CD4-positive, CD25-positive, alpha-beta regulatory T cell (primary cell): ENCODE data around the gene CACNB2. TPM values are rescaled to one million over a fixed set of nuclear protein-coding genes. Genes with fewer than 3 reads are reported as not detected.
"Not testable (repeated sequence)": the region's sequence is repeated elsewhere in the genome, so short reads cannot be mapped to it uniquely, and the experiment has no call there.

Source experiments
- ATAC-seq, 2 donors: fragments of 150-1000 bp; cut with Tn5 transposase; one replicate each; pipeline ENCODE4 v1.10.0; 2021; ENCODE audit warnings: low read depth in 2 of 2, moderate number of reproducible peaks in 2 of 2, moderate library complexity in 1 of 2
- DNase-seq, 3 donors: peaks; one replicate each; pipeline versions ENCODE4 v3.0.0 to v3.0.0-alpha.2; 2012 to 2022; ENCODE audit warnings: mixed read lengths in 1 of 3
- H3K27ac ChIP-seq: one replicate; pipeline ENCODE4 v1.7.0; 2013; ENCODE audit warnings: mild to moderate bottlenecking, low read length; ENCODE audit not compliant: insufficient read depth, poor library complexity, severe bottlenecking
- H3K27me3 ChIP-seq: one replicate; pipeline ENCODE4 v1.7.0; 2013; ENCODE audit warnings: low read length; ENCODE audit not compliant: control insufficient read depth, insufficient read depth
- H3K36me3 ChIP-seq: one replicate; pipeline ENCODE4 v1.7.0; 2013; ENCODE audit warnings: mild to moderate bottlenecking, low read length, moderate library complexity; ENCODE audit not compliant: control insufficient read depth, insufficient read depth
- H3K4me1 ChIP-seq: 2 replicates; pipeline ENCODE4 v1.7.0; 2013; ENCODE audit warnings: mild to moderate bottlenecking, low read length; ENCODE audit not compliant: insufficient read depth, control insufficient read depth, poor library complexity, severe bottlenecking
- H3K4me3 ChIP-seq: one replicate; pipeline ENCODE4 v1.7.0; 2013; ENCODE audit warnings: low read depth, mild to moderate bottlenecking, low read length, moderate library complexity
- H3K9me3 ChIP-seq, 2 experiments: 1 replicate in 1 of 2; 2 replicates in 1 of 2; pipeline ENCODE4 v1.7.0; 2013; ENCODE audit warnings: low read length in 2 of 2, mild to moderate bottlenecking in 1 of 2, moderate library complexity in 1 of 2; ENCODE audit not compliant: control insufficient read depth in 2 of 2
- H3K27ac Mint-ChIP-seq, 3 donors: one replicate each; pipeline ENCODE4 v1.8.0; 2020 to 2022; ENCODE audit warnings: mild to moderate bottlenecking in 3 of 3, mixed read lengths in 3 of 3, moderate library complexity in 2 of 3
- H3K27me3 Mint-ChIP-seq: one replicate; pipeline ENCODE4 v1.8.0; 2022; ENCODE audit warnings: mild to moderate bottlenecking, mixed read lengths
- H3K36me3 Mint-ChIP-seq: one replicate; pipeline ENCODE4 v1.8.0; 2020; ENCODE audit warnings: mixed read lengths
- H3K4me1 Mint-ChIP-seq, 4 donors: one replicate each; pipeline ENCODE4 v1.8.0; 2020 to 2022; ENCODE audit warnings: mixed read lengths in 4 of 4, mild to moderate bottlenecking in 1 of 4
- H3K4me3 Mint-ChIP-seq, 4 donors: one replicate each; pipeline ENCODE4 v1.8.0; 2020 to 2022; ENCODE audit warnings: mild to moderate bottlenecking in 4 of 4, mixed read lengths in 4 of 4, moderate library complexity in 3 of 4
- H3K9me3 Mint-ChIP-seq, 7 donors: one replicate each; pipeline ENCODE4 v1.8.0; 2020 to 2022; ENCODE audit warnings: mixed read lengths in 7 of 7, mild to moderate bottlenecking in 3 of 7, moderate library complexity in 2 of 7
- polyA plus RNA-seq, 4 donors: library from polyadenylated mRNA; unstranded; fragments of 300-500 nt; fragmentation: Illumina TruSeq; gene quantifications; one replicate each; pipeline ENCODE4 v1.2.3, GENCODE V29; 2021
- total RNA-seq: library from RNA; stranded (reverse); gene quantifications from one replicate; pipeline ENCODE4 v1.2.3, GENCODE V29; 2022

CACNB2 gene
- total and polyA plus RNA-seq, 5 donors from 2014 or later = 0.39 to 0.80 (median 0.49) TPM

DNA sequence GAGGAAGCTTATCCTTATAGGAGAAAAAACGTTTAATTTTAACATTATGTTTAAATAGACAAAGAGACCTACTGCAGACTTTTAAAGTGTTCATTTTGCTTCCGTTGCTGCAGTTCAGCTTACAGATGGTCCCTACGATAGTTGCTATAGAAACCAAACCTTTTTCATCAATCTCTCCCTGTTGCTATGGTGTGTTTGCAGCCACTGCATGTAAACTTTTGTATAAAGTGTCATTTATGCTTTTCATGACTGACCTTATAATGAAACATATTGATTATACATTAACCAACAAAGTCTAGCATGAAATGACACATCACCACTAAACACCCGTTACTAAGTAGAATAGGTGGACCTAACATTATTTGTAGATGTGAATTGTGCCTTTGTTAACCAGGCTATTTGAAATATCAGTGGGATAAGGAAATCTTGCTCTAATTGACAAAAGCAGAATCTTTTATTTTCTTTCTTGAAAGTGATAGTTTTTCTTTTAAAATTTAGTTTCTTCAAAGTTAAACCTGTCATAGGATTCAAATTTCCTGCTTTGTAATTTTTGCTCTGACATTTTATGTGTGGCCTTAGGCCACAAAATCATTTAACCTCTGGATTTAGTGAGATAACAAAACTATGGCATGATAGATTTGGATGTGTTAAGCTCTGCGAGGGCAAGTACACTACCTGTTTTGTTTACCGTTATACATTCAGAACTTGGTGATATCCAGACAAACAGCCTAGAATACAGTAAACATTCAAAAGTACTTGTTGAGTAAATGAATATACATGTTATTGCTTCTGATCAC, 64.0 kb downstream of the CACNB2 start:
- peak overlapping the region; percentile 61 for H3K27ac ChIP-seq
- Mint-ChIP-seq H3K4me1 (peaks cover 5 to 23% (median 10%) of the 10 kb centered on the region in 4 donors), H3K9me3 (peaks cover 0 to 2% (median 0%) of the 10 kb centered on the region in 7 donors), H3K27me3 (peaks cover 2% of the 10 kb centered on the region), H3K27ac (peak overlapping the region in 1 of 3 donors; percentile 23), H3K36me3 (no peaks in the 10 kb centered on the region), H3K4me3 (peak overlapping the region in 1 of 4 donors; percentile 19)
- DNase-seq = peak in 2 of 3 donors; percentile 27 to 50
- no peaks in the 10 kb centered on the region for H3K36me3 ChIP-seq
- peaks cover 3% of the 10 kb centered on the region for H3K4me1 ChIP-seq
- no peaks in the 10 kb centered on the region for H3K27me3 ChIP-seq
- H3K4me3 ChIP-seq = peak overlapping the region; percentile 37
- ATAC-seq = peak; percentile 34 to 50
- no peaks in the 10 kb centered on the region for H3K9me3 ChIP-seq

- Mint-ChIP-seq H3K27ac (peak overlapping the region in 1 of 3 donors; percentile 27), H3K27me3 (no peaks in the 10 kb centered on the region), H3K4me3 (no peak overlapping the region), H3K4me1 (peaks cover 5 to 23% (median 10%) of the 10 kb centered on the region in 4 donors), H3K36me3 (no peaks in the 10 kb centered on the region), H3K9me3 (peaks cover 0 to 2% (median 0%) of the 10 kb centered on the region in 7 donors)
- H3K9me3 ChIP-seq = no peaks in the 10 kb centered on the region
- no peaks in the 10 kb centered on the region for H3K36me3 ChIP-seq
- ATAC-seq (no peak), DNase-seq (no peak)
- H3K27me3 ChIP-seq = no peaks in the 10 kb centered on the region
- H3K4me3 ChIP-seq = no peak overlapping the region
- H3K27ac ChIP-seq = no peak overlapping the region
- peaks cover 3% of the 10 kb centered on the region for H3K4me1 ChIP-seq
Measured at GRCh38 chr10:18205098-18205834, 65.0 kb downstream of the CACNB2 start.

DNA sequence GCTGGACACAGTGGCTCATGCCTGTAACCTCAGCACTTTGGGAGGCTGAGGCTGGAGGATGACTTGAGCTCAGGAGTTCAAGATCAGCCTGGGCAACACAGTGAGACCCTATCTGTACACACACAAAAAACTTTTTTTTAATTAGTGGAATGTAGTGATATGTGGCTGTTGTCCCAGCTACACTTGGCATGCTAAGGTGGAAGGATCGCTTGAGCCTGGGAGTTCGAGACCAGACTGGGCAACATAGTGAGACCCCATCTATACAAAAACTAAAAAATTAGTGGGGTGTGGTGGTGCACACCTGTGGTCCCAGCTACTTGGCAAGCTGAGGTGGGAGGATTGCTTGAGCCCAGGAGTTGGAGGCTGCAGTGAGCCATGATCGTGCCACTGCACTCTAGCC, 68.0 kb downstream of the CACNB2 start:
- H3K36me3 Mint-ChIP-seq, H3K27ac ChIP-seq, H3K27me3 Mint-ChIP-seq, H3K4me3 ChIP-seq, H3K36me3 ChIP-seq, H3K9me3 Mint-ChIP-seq, H3K4me1 ChIP-seq, H3K9me3 ChIP-seq, DNase-seq, ATAC-seq, H3K27ac Mint-ChIP-seq, H3K27me3 ChIP-seq, H3K4me3 Mint-ChIP-seq: not testable (repeated sequence)
- peaks cover 5 to 22% (median 10%) of the 10 kb centered on the region in 4 donors for H3K4me1 Mint-ChIP-seq

GRCh38 chr10:18209241-18209640, 69.0 kb downstream of the CACNB2 start:
- H3K9me3 ChIP-seq = no peaks in the 10 kb centered on the region
- no peaks in the 10 kb centered on the region for H3K36me3 ChIP-seq
- H3K4me3 ChIP-seq = no peak overlapping the region
- Mint-ChIP-seq H3K4me3 (no peak overlapping the region), H3K27me3 (no peaks in the 10 kb centered on the region), H3K27ac (no peak overlapping the region), H3K36me3 (no peaks in the 10 kb centered on the region), H3K9me3 (no peaks in the 10 kb centered on the region), H3K4me1 (peaks cover under 1 to 12% (median 4%) of the 10 kb centered on the region in 4 donors)
- no peak for ATAC-seq
- H3K4me1 ChIP-seq = peaks cover 3% of the 10 kb centered on the region
- H3K27me3 ChIP-seq = no peaks in the 10 kb centered on the region
- DNase-seq = no peak
- no peak overlapping the region for H3K27ac ChIP-seq

- no peak for DNase-seq
- H3K4me3 ChIP-seq = no peak overlapping the region
- H3K27me3 Mint-ChIP-seq = no peaks in the 10 kb centered on the region
- no peaks in the 10 kb centered on the region for H3K9me3 Mint-ChIP-seq
- H3K4me1 ChIP-seq = no peaks in the 10 kb centered on the region
- ATAC-seq = no peak
- no peaks in the 10 kb centered on the region for H3K36me3 Mint-ChIP-seq
- H3K27ac Mint-ChIP-seq = no peak overlapping the region
- no peak overlapping the region for H3K27ac ChIP-seq
- peaks cover 0 to 5% (median 0%) of the 10 kb centered on the region in 4 donors for H3K4me1 Mint-ChIP-seq
- no peak overlapping the region for H3K4me3 Mint-ChIP-seq
- H3K36me3 ChIP-seq = no peaks in the 10 kb centered on the region
- no peaks in the 10 kb centered on the region for H3K9me3 ChIP-seq
- no peaks in the 10 kb centered on the region for H3K27me3 ChIP-seq
Measured at GRCh38 chr10:18210711-18211110, 70.5 kb downstream of the CACNB2 start.

- ATAC-seq = no peak
- H3K27me3 Mint-ChIP-seq = no peaks in the 10 kb centered on the region
- H3K27ac Mint-ChIP-seq = no peak overlapping the region
Measured at GRCh38 chr10:18211862-18212261, 71.6 kb downstream of the CACNB2 start.

DNA sequence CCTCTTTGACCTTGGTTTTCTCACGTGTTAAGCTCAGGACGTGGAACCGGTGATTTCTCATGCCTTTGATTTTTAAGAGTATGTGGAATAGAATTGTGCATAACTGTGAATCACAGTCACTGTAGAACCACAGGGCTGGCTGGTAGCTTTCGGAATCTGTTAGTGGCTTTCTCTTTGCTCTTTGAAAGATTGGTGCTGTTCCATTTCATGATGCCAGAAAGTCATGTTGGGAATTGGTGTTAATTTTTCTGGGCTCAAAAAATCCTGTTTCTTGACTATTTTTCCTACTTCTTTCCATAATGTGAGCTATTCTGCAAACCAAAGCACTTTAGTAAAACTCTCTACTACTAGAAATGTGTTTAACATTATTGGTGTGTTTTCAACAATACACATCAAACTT, 73.0 kb downstream of the CACNB2 start:
- Histone ChIP-seq H3K27me3 (no peaks in the 10 kb centered on the region), H3K36me3 (no peaks in the 10 kb centered on the region), H3K4me1 (no peaks in the 10 kb centered on the region), H3K4me3 (no peak overlapping the region), H3K9me3 (no peaks in the 10 kb centered on the region), H3K27ac (no peak overlapping the region)
- no peaks in the 10 kb centered on the region for H3K27me3 Mint-ChIP-seq
- no peak for ATAC-seq
- no peaks in the 10 kb centered on the region for H3K36me3 Mint-ChIP-seq
- no peak overlapping the region for H3K27ac Mint-ChIP-seq
- no peak overlapping the region for H3K4me3 Mint-ChIP-seq
- H3K4me1 Mint-ChIP-seq = peaks cover 0 to 5% (median 0%) of the 10 kb centered on the region in 4 donors
- H3K9me3 Mint-ChIP-seq = no peaks in the 10 kb centered on the region
- DNase-seq = no peak

More at GRCh38 chr10:18211862-18212261, 71.6 kb downstream of the CACNB2 start:
- H3K9me3 Mint-ChIP-seq = no peaks in the 10 kb centered on the region
- no peak overlapping the region for H3K4me3 ChIP-seq
- no peak overlapping the region for H3K4me3 Mint-ChIP-seq
- peaks cover 0 to 5% (median 0%) of the 10 kb centered on the region in 4 donors for H3K4me1 Mint-ChIP-seq
- no peaks in the 10 kb centered on the region for H3K27me3 ChIP-seq
- H3K36me3 ChIP-seq = no peaks in the 10 kb centered on the region
- H3K4me1 ChIP-seq = no peaks in the 10 kb centered on the region
- no peak overlapping the region for H3K27ac ChIP-seq
- no peaks in the 10 kb centered on the region for H3K9me3 ChIP-seq
- no peak for DNase-seq
- no peaks in the 10 kb centered on the region for H3K36me3 Mint-ChIP-seq
